Neuronal stem cell (in vitro differentiated cells): ENCODE data around the gene RTF2.
"Not testable (repeated sequence)": the region's sequence is repeated elsewhere in the genome, so short reads cannot be mapped to it uniquely, and the experiment has no call there.

Experiments used
- DNase-seq: peaks from one replicate; pipeline ENCODE4 v3.0.0-alpha.2; 2013; ENCODE audit warnings: low spot score
- H2AFZ ChIP-seq: one replicate; pipeline ENCODE4 v1.6.1; 2013; ENCODE audit warnings: mild to moderate bottlenecking, low read length, inconsistent platforms
- H2AK5ac ChIP-seq: 2 replicates; pipeline ENCODE4 v1.6.1; 2013; ENCODE audit warnings: low read depth, mild to moderate bottlenecking, inconsistent platforms, low read length, moderate library complexity, mixed read lengths
- H2BK120ac ChIP-seq: 2 replicates; pipeline ENCODE4 v1.6.1; 2013; ENCODE audit warnings: low read depth, mild to moderate bottlenecking, inconsistent platforms, low read length, moderate library complexity, mixed read lengths
- H2BK12ac ChIP-seq: one replicate; pipeline ENCODE4 v1.6.1; 2013; ENCODE audit warnings: low read length, inconsistent platforms
- H2BK15ac ChIP-seq: 2 replicates; pipeline ENCODE4 v1.6.1; 2013; ENCODE audit warnings: mild to moderate bottlenecking, low read length, inconsistent platforms, mixed read lengths
- H2BK5ac ChIP-seq: one replicate; pipeline ENCODE4 v1.6.1; 2013; ENCODE audit warnings: inconsistent platforms, mild to moderate bottlenecking, low read length, moderate library complexity
- H3K14ac ChIP-seq: one replicate; pipeline ENCODE4 v1.6.1; 2013; ENCODE audit warnings: low read length, inconsistent platforms
- H3K18ac ChIP-seq: 2 replicates; pipeline ENCODE4 v1.6.1; 2013; ENCODE audit warnings: low read length, inconsistent platforms
- H3K23ac ChIP-seq: 2 replicates; pipeline ENCODE4 v1.6.1; 2013; ENCODE audit warnings: low read depth, mild to moderate bottlenecking, mixed read lengths, low read length, inconsistent platforms; ENCODE audit not compliant: poor library complexity
- H3K27ac ChIP-seq: replicated peaks from 3 replicates; pipeline ENCODE4 v1.5.1; 2013; ENCODE audit warnings: low read length, inconsistent platforms
- H3K27me3 ChIP-seq, 3 experiments: 2 replicates each; pipeline ENCODE4 v1.6.1; 2013; ENCODE audit warnings: low read length in 3 of 3, mild to moderate bottlenecking in 2 of 3, inconsistent platforms in 1 of 3, low read depth in 1 of 3, mixed read lengths in 1 of 3, moderate library complexity in 1 of 3; ENCODE audit not compliant: control insufficient read depth in 3 of 3, insufficient read depth in 3 of 3
- H3K36me3 ChIP-seq, 2 donors: replicated peaks in 1 of 2; 2 replicates each; pipeline ENCODE4 v1.6.1; 2013; ENCODE audit warnings: low read length in 2 of 2; ENCODE audit not compliant: control insufficient read depth in 2 of 2, insufficient read depth in 2 of 2
- H3K4ac ChIP-seq: 2 replicates; pipeline ENCODE4 v1.6.1; 2013; ENCODE audit warnings: inconsistent platforms, mild to moderate bottlenecking, low read length, moderate library complexity
- H3K4me1 ChIP-seq, 2 donors: 1 replicate in 1 of 2; 2 replicates in 1 of 2; pipeline ENCODE4 v1.6.1; 2013; ENCODE audit warnings: low read length in 2 of 2, low read depth in 1 of 2; ENCODE audit not compliant: control insufficient read depth in 2 of 2, insufficient read depth in 1 of 2
- H3K4me2 ChIP-seq: one replicate; pipeline ENCODE4 v1.6.1; 2013; ENCODE audit warnings: mild to moderate bottlenecking, low read length, inconsistent platforms; ENCODE audit not compliant: insufficient read depth, poor library complexity, severe bottlenecking
- H3K4me3 ChIP-seq, 2 donors: 2 replicates each; pipeline ENCODE4 v1.5.1; 2013; ENCODE audit warnings: low read length in 2 of 2, mild to moderate bottlenecking in 2 of 2, inconsistent platforms in 1 of 2, moderate library complexity in 1 of 2
- H3K79me1 ChIP-seq: one replicate; pipeline ENCODE4 v1.6.1; 2013; ENCODE audit warnings: low read depth, mild to moderate bottlenecking, inconsistent platforms, low read length, moderate library complexity
- H3K9ac ChIP-seq: one replicate; pipeline ENCODE4 v1.6.1; 2013; ENCODE audit warnings: mild to moderate bottlenecking, low read depth, low read length, inconsistent platforms; ENCODE audit not compliant: poor library complexity
- H3K9me3 ChIP-seq, 2 donors: replicated peaks in 1 of 2; 2 replicates each; pipeline versions ENCODE3 to v1.6.1; 2013; ENCODE audit warnings: low read length in 2 of 2, mild to moderate bottlenecking in 2 of 2, inconsistent platforms in 1 of 2, low read depth in 1 of 2, mixed read lengths in 1 of 2, moderate library complexity in 1 of 2; ENCODE audit not compliant: control insufficient read depth in 2 of 2, insufficient read depth in 1 of 2
- H4K8ac ChIP-seq: one replicate; pipeline ENCODE4 v1.6.1; 2013; ENCODE audit warnings: low read depth, mild to moderate bottlenecking, inconsistent platforms, low read length, moderate library complexity
- H4K91ac ChIP-seq: one replicate; pipeline ENCODE4 v1.6.1; 2013; ENCODE audit warnings: low read length, low read depth, mild to moderate bottlenecking, inconsistent platforms; ENCODE audit not compliant: poor library complexity
- WGBS, 2 donors: extraction: QIAGEN DNeasy Blood & Tissue Kit; methylation state at CpG; one replicate each; pipeline ENCODE4 v1.1.7; 2013; ENCODE audit warnings: missing lambda C conversion rate in 2 of 2, mixed read lengths in 1 of 2; ENCODE audit not compliant: insufficient read length in 2 of 2, insufficient replicate concordance in 1 of 2; ENCODE audit errors: extremely low coverage in 2 of 2; 5-methylcytosine and 5-hydroxymethylcytosine counted together

The RTF2 gene

GRCh38 chr20:56519551-56519950 is 51.1 kb downstream of the RTF2 start:
- Histone ChIP-seq H3K4ac (no peak overlapping the region), H2BK120ac (no peak overlapping the region), H3K4me3 (no peak overlapping the region), H3K36me3 (peaks cover 21 to 42% of the 10 kb centered on the region in 2 donors), H3K4me1 (no peaks in the 10 kb centered on the region), H2AFZ (no peak overlapping the region), H2AK5ac (no peak overlapping the region), H3K4me2 (no peak overlapping the region), H4K8ac (no peak overlapping the region), H2BK5ac (no peak overlapping the region), H2BK12ac (no peak overlapping the region), H3K79me1 (no peaks in the 10 kb centered on the region), H3K9ac (no peak overlapping the region), H3K27me3 (no peaks in the 10 kb centered on the region), H2BK15ac (no peak overlapping the region), H3K27ac (no peak overlapping the region), H3K23ac (no peak overlapping the region), H3K9me3 (peaks cover 6 to 21% of the 10 kb centered on the region in 2 donors), H3K14ac (no peak overlapping the region), H4K91ac (no peak overlapping the region), H3K18ac (no peak overlapping the region)
- DNase-seq: no peak
- no CpG with 5 or more reads among the region's 10 CpGs for WGBS, 2 donors

DNA sequence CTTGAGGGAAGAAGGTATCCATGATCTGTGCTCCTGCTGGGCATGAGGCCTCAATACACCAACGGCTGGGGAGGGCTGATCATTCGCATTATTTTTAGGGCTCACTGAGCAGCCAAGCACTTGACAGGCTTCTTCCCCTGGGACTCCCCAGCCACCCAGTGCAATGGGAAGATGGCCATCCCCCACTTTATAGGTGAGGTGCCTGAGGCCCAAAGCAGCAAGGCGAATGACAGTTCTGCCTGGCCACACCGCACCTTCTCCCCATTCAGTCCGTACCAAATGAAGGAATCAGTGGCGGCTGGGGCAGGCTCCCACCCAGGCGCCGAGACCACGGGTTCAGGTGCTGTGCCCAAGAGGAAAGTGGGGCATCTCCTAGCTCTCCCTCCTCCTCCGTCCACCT is 51.8 kb downstream of the RTF2 start:
- no peak overlapping the region for H2BK12ac ChIP-seq
- no peak overlapping the region for H3K18ac ChIP-seq
- H3K27me3 ChIP-seq: no peaks in the 10 kb centered on the region
- H3K36me3 ChIP-seq: peaks cover 21 to 42% of the 10 kb centered on the region in 2 donors
- no peak overlapping the region for H3K9ac ChIP-seq
- no peak overlapping the region for H4K8ac ChIP-seq
- H3K4me2 ChIP-seq: no peak overlapping the region
- H3K4ac ChIP-seq: no peak overlapping the region
- no peak for DNase-seq
- H3K27ac ChIP-seq: no peak overlapping the region
- no peak overlapping the region for H3K14ac ChIP-seq
- no CpG with 5 or more reads among the region's 10 CpGs for WGBS, 2 donors
- H3K4me3 ChIP-seq: no peak overlapping the region
- H3K9me3 ChIP-seq: peaks cover 6 to 21% of the 10 kb centered on the region in 2 donors
- H2AFZ ChIP-seq: no peak overlapping the region
- H2BK15ac ChIP-seq: no peak overlapping the region
- no peak overlapping the region for H2AK5ac ChIP-seq
- H4K91ac ChIP-seq: no peak overlapping the region
- H3K79me1 ChIP-seq: no peaks in the 10 kb centered on the region
- H2BK5ac ChIP-seq: no peak overlapping the region
- no peak overlapping the region for H3K23ac ChIP-seq
- H3K4me1 ChIP-seq: no peaks in the 10 kb centered on the region
- no peak overlapping the region for H2BK120ac ChIP-seq

DNA sequence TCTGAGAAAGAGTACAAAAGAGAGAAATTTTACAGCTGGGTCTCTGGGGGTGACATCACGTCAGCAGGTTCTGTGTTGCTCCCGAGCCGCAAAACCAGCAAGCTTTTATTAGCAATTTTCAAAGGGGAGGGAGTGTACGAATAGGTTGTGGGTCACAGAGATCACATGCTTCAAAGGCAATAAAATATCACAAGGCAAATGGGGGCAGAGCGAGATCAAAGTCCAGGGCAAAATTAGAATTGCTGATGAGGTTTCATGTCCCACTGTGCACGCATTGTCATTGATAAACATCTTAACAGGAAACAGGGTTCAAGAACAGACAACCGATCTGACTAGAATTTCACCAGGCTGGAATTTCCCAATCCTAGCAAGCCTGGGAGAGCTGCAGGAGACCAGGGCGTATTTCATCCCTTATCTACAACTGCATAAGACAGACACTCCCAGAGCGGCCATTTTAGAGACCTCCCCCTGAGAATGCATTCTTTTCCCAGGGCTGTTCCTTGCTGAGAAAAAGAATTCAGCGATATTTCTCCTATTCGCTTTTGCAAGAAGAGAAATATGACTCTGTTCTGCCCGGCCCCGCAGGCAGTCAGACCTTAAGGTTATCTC is 52.4 kb downstream of the RTF2 start:
- not testable (repeated sequence) for H3K4ac ChIP-seq, H3K79me1 ChIP-seq, H2AFZ ChIP-seq, H2AK5ac ChIP-seq, H4K8ac ChIP-seq, H2BK12ac ChIP-seq, H3K4me2 ChIP-seq, DNase-seq, H3K18ac ChIP-seq, H2BK15ac ChIP-seq, H4K91ac ChIP-seq, H3K14ac ChIP-seq, H3K27ac ChIP-seq, H3K9ac ChIP-seq, H2BK5ac ChIP-seq, H3K4me1 ChIP-seq, H2BK120ac ChIP-seq, H3K23ac ChIP-seq, H3K4me3 ChIP-seq, H3K27me3 ChIP-seq
- peaks cover 21 to 42% of the 10 kb centered on the region in 2 donors for H3K36me3 ChIP-seq
- WGBS, 2 donors: no CpG with 5 or more reads among the region's 13 CpGs
- H3K9me3 ChIP-seq: peaks cover 6 to 21% of the 10 kb centered on the region in 2 donors

- Histone ChIP-seq H4K91ac (no peak overlapping the region), H2AK5ac (no peak overlapping the region), H2BK120ac (no peak overlapping the region), H2AFZ (no peak overlapping the region), H3K4me3 (no peak overlapping the region), H3K9ac (no peak overlapping the region), H2BK15ac (no peak overlapping the region), H3K14ac (no peak overlapping the region), H3K23ac (no peak overlapping the region), H3K79me1 (no peaks in the 10 kb centered on the region), H4K8ac (no peak overlapping the region), H3K9me3 (peaks cover 6 to 21% of the 10 kb centered on the region in 2 donors), H3K4me2 (no peak overlapping the region), H2BK5ac (no peak overlapping the region), H3K18ac (no peak overlapping the region), H3K27ac (no peak overlapping the region), H3K36me3 (peaks cover 21 to 30% of the 10 kb centered on the region in 2 donors), H3K27me3 (no peaks in the 10 kb centered on the region), H3K4ac (no peak overlapping the region), H3K4me1 (no peaks in the 10 kb centered on the region), H2BK12ac (no peak overlapping the region)
- whole genome bisulfite sequencing, 2 donors: no CpG with 5 or more reads among the region's 6 CpGs
- DNase-seq: no peak
Measured at GRCh38 chr20:56522311-56522710, 53.9 kb downstream of the RTF2 start.
